Tibial nerve (tissue), 4 donors: ENCODE measurements around the gene PDE6D.

Source experiments
- CTCF ChIP-seq, 5 experiments: fragments of 200-600 bp in 3 of 5; fragments of 450-650 bp in 2 of 5; sonication (generic) in 3 of 5; IDR thresholded peaks; one replicate each; pipeline ENCODE4 v1.5.1; 2016 to 2019; ENCODE audit warnings: antibody characterized with exemption in 5 of 5, mild to moderate bottlenecking in 3 of 5, moderate library complexity in 2 of 5
- EP300 ChIP-seq, 2 donors: sonication (generic); formaldehyde crosslinking; IDR thresholded peaks; one replicate each; pipeline ENCODE4 v1.6.1; 2017; ENCODE audit warnings: antibody characterized with exemption in 2 of 2, mild to moderate bottlenecking in 1 of 2
- POLR2A ChIP-seq, 2 donors: fragments of 450-650 bp; IDR thresholded peaks; one replicate each; pipeline ENCODE4 v1.6.1; 2017; ENCODE audit warnings: antibody characterized with exemption in 2 of 2, mild to moderate bottlenecking in 2 of 2, moderate library complexity in 2 of 2

GRCh38 chr2:231686192-231687100 is 94.6 kb downstream of the PDE6D start:
- TF ChIP-seq CTCF (IDR thresholded peaks at IDR 0.05) (no peak), POLR2A (IDR thresholded peaks at IDR 0.05) (no peak), EP300 (IDR thresholded peaks at IDR 0.05) (no peak)
